Endothelial cell of hepatic sinusoid (primary cell): ENCODE measurements around the gene TRPV4.
"Not testable (repeated sequence)": the region's sequence is repeated elsewhere in the genome, so short reads cannot be mapped to it uniquely, and the experiment has no call there.

Experiments
- in situ Hi-C: cut with HindIII; loops from 2 replicates; pipeline ENCODE4 v1.10.0; 2017; ENCODE audit warnings: low sequenced_read_pairs

The TRPV4 gene

DNA sequence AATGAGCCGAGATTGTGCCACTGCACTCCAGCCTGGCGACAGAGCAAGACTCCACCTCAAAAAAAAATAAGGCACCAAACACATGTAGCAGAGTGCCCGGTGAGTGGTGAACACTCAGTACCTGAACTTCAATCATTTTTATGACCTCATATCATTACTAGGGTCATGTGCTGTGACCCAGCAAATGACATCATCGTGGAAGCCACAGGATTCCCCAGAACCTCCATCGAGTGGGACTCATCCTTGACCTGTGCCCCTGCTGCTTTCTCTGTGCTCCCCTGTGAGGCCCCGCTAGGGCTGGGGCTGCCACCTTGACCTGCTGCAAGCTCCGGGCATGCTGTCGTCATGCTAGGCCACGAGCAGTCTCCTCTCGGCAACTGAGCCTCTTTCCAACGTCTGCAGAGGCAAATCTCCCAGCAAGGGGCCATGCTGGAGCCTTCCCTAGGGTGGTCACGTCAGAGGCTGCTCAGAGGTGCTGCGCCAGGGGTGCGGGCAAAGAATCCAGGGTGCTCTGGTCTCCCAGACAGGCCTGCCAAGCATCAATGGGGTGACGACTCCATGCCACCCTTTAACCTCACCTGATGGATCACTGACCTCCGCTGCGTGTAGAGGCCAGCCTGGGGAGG lies 28.6 kb upstream of the TRPV4 start:
- in situ Hi-C loops = no loop called here

DNA sequence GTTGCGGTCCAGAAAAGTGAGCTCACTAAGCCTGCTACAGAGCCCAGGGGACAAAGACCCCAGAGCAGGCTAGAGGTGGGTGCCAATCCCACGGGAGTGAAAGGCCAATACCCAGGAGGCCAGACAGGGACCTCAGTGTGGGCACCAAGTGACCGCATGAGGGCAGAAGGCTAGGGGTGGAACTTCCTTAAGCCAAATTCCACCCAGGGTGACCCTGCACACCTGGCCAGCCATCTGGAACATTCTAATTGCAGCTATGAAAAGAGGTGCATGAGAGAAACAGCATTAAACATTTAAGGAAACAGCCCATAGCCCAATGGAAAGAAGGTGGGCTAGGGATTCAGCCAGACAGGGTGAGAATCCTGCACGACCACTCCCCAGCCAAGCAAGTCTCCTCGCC lies 27.8 kb upstream of the TRPV4 start:
- in situ Hi-C loops = no loop called here

DNA sequence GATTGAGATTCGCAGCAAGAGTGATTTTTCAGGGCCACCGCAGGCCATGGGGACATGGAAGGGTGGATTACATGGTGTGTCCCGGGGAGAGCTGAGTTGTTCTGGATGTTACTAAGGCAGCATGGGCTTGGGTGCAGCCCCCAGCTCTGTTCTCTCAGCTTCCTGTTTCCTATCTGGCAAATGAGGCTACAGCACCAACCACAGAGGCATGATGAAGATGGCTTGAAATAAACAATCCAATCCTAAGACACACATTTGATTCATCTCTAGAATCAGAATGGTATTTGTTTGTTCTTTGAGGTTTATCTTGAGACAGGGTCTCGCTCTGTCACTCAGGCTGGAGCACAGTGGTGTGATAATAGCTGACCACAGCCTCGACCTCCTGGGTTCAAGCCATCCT lies 25.6 kb upstream of the TRPV4 start:
- in situ Hi-C loops = loop anchor here (5.0 kb wide), 2 partner anchors 41 to 49 kb away; no protein-coding TSS in a partner anchor

DNA sequence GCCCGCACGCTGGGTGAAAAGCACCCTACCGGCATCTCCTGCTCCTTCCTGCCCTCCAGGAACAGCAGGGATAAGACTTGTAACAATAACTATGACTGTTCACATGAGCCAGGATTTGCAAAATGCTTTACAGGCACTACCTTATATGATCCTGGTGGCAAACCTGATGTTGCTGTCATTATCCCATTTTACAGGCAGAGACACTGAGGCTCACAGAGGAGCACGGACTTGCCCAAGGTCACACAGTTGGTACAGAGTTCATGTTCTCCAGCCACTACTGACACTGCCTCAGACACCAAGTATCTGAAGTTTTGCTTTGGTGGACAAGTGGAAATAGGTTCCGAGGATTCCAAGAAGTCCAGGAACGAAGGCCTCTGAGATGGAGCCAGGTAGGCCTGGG lies 24.5 kb upstream of the TRPV4 start:
- in situ Hi-C loops = loop anchor here (5.0 kb wide), 2 partner anchors 40 to 50 kb away; no protein-coding TSS in a partner anchor

DNA sequence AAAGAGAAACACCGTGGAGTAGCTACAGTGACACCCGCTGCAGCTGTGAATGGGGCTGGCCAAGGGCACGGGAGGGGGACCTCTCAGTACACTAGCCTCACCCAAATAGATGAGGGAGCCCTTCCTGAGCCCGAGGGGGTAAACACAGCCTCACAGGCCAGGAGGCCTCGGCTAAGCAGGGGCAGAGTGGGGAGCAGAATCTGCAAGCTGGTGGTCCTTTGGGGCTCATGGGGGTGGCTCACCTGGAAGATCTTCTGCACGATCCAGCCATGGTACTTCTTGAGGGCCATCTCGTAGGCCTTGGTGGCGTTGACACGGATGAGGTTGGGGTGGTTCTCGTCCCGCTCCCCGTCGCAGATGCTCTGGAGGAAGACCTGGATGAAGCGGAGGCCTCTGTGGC lies 22.2 kb upstream of the TRPV4 start:
- in situ Hi-C loops = loop anchor here (5.0 kb wide), 2 partner anchors 38 to 52 kb away; no protein-coding TSS in a partner anchor

DNA sequence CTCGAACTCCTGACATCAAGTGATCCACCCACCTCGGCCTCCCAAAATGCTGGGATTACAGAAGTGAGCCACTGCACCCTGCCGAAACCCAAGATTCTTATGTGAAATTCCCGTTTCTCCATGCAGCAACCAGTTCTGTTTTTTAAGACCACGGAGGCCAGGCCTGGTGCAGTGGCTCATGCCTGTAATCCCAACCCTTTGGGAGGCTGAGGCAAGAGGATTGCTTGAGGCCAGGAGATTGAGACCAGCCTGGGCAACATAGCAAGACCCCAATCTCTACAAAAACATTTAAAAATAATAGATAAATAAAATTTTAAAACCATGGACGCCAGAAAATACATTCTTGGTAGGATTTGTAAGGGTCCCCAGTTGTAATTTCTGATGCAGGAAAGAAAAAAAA lies 17.3 kb upstream of the TRPV4 start:
- in situ Hi-C loops = not testable (repeated sequence)

DNA sequence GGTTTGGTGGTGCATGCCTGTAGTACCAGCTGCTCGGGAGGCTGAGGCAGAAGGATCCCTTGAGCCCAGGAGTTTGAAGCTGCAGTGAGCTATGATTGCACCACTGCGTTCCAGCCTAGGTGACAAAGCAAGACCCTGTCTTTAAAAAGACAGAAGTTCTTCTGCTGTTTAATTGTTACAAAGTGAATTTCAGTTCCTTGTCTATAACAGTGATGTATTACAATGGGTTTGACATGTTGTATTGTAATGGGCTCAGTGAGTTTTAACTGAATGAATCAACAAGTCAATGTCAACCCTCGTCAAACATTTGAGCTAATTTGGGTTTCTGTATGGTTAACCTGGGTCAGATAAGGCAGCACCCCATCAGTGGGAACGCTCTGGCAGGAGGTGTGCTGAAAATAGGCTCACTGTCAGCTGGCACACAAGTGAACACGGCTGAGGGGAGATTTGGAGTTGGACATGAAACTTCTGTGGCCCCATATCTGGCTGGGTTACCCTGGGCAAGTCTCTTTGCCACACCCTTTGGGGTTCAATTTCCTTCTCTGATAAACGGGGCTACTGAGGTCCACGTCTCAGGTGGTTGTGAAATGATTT lies 14.0 kb upstream of the TRPV4 start:
- in situ Hi-C loops = no loop called here

DNA sequence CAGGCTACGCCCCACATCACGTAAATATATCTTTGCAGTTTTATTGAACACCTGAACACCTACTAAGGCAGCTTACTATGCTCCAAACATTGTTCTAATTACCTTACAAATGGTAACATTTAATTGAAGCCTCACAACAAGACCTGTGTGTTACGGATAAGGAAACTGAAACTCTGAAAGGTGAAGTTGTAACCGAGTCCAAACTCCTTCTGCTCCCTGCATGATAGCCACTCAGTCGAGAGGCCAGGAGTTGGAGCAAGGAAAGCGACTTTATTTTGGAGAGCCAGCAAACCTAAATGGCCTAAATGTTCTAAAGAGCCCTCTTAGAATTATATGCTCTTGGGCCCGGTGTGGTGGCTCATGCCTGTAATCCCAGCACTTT lies 12.6 kb upstream of the TRPV4 start:
- in situ Hi-C loops = no loop called here

DNA sequence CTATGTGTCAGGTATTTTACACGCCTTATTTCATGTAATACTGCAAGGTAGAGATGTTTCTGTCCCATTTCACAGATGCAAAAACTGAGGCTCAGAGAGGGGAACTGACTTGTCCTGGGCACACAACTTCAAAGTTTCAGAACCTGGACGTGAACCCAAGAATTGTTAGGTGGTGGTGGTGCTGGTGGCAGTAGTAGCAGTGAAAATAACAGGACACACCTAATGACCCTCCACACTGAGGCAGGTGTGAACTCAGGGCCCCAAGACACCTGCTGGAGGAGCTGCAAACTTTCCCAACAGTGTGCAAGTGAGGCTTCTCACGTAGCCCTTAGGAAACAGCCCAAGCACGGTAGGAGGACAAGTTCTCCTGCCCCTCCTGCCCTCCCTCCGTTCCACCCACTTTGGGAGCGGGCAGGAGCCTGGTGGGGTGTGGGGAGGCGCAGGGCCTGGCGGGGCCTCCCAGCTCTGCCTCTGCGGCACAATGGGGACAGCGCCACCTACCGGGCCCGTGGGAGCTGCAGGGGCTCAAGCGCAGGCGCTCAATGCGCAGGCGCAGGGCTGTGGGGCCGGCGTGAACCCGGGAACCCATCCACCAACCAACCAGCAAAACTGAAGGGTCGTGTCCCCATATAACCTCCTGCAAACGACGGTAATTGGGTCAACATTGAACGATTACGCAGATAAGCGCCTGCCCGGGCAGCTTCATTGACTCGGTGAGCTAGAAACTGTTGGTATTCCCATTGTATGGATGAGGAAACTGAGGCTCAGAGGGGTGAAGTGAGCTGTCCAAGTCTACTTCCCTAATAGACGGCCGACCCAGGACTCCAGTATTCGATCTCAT lies 12.0 kb upstream of the TRPV4 start:
- in situ Hi-C loops = no loop called here

DNA sequence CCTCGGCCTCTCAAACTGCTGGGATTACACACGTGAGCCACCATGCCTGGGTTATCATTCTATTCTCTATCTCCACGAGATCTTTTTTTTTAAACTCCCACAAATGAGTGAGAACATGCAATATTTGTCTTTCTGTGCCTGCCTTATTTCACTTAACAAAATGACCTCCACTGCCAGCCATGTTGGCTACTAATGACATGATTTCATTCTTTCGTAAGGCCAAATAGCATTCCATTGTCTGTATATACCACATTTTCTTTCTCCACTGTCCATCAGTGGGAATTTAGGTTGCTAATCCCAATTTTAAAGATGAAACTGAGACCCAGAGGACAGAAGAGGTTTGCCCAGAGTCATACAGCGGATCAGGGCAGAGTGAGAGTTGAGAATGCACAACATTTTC lies 10.9 kb upstream of the TRPV4 start:
- in situ Hi-C loops = no loop called here

DNA sequence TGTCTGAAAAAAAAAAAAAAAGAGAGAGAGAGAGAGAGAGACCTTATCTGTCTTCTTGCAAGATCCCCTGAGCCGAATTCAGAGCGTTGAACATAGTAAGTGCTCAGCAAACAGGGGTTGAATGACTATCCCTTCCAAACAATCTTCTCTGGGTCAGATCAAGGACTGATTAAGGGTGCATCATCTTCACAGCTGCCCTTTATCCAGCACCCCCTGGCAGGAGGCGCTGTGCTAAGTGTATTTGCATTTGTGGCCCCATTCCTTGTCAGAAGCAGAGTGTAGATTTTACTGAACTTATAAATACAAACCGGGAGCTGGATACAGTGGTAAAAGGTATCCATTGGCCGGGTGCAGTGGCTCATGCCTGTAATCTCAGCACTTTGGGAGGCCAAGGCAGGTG lies 8.8 kb upstream of the TRPV4 start:
- in situ Hi-C loops = no loop called here

DNA sequence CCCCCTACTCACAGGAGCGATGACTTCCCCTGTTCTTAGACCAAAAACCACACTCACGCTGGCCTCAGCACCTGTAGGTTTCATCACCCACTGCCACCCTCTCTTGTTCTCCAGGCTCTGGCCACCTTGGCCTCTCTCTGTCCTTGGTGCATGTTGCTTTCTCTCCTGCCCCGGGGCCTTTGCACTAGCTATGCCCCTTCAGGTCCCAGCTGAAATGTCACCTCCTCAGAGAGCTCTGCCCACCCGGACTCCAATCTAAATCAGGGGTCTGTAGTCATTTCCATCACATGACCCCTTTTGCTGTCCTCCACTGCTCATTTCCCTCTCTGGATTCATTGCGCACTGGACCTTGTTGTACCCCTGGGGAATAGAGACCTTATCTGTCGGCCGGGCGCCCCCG lies 8.2 kb upstream of the TRPV4 start:
- in situ Hi-C loops = no loop called here

DNA sequence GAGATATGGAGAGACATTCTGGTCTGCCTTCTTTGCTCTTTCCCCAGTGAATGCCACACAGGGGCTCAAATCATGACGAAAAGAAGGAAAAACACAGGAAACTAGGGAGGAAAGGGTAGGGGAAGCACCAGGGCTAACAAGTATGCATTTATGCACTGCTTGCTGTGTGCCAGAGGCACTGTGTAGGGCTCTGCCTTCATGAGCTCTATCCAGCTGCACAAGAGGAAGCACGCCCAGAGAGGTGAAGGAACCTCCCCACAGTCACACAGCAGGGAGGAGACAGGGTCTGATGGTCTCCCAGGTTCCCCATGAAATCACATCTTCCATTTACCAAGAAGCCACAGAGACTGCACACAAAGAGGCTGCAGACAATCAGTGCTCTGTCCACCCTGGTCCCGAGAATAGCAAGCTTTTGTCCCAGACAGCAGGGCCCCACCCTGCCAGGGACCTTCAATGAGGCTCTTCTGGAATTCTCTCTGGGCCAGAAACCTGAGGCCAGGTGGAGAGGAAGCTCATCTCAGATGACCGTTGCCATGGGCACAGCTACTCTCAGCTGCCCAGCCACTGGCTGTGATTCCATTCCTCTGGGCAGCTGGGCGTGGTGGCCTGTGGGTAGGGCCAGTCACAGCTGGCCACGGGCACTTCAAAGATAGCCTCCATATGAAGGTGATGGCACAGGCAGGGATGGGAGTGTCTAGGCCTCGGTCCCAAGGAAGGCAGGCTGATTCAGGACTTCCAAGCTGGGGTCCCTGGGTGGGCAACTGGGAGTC lies 7.3 kb upstream of the TRPV4 start:
- in situ Hi-C loops = no loop called here

DNA sequence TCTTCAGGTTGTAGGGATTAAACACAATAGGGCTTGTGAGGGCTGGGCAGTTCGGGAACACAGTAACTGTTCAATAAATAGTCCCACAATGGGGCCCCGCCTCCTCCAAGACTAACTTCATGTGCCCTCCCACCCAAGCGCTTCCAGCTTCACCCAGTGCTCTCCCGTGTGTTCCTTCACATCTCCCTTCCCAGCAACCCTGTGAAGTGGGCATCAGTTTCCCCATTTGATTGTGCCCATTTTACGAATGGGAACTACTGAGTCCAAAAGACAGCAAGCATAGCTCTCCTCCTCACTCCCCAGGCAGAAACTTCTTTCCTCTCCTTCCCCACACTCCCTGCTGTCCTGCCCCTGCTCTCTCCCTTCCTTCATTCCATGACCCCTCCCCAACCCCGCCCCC lies 6.2 kb upstream of the TRPV4 start:
- in situ Hi-C loops = no loop called here

DNA sequence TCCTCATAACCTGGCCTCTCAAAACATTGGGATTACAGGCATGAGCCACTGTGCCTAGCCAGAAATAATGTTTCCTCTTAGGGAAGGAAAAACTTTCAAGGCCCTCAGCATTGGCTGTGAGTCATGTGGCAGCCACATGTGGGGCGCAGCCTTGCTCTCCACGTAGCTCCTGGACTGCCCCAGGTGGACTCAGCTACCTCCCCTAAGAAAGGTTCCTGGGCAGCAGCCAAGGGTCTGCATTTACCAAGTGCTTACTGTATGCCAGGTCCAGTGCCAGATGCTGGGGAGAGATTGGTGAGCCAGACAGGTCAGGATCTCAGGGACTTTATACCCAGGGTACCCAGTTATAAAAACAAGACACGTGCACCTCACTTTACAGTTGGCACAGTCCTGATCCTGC lies 3.7 kb upstream of the TRPV4 start:
- in situ Hi-C loops = no loop called here

DNA sequence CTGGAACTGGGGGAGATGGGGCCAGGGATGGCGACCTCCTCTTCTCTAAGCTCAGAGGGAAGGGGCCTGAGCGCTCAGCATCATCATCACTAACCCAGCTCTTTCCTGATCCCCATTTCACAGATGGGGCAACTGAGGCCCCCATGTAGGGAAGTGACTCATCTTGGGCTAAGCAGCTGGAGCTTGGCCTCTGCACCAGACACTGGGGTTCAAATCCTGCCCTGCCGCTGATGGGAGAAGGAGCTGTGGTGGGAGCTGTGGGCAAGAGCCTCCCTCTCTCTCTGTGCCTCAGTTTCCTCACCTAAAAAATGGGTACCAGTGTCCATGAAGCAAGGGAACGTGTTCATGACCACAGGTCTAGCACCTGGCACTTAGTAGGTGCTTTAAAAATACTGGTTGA lies 2.6 kb upstream of the TRPV4 start:
- in situ Hi-C loops = no loop called here

DNA sequence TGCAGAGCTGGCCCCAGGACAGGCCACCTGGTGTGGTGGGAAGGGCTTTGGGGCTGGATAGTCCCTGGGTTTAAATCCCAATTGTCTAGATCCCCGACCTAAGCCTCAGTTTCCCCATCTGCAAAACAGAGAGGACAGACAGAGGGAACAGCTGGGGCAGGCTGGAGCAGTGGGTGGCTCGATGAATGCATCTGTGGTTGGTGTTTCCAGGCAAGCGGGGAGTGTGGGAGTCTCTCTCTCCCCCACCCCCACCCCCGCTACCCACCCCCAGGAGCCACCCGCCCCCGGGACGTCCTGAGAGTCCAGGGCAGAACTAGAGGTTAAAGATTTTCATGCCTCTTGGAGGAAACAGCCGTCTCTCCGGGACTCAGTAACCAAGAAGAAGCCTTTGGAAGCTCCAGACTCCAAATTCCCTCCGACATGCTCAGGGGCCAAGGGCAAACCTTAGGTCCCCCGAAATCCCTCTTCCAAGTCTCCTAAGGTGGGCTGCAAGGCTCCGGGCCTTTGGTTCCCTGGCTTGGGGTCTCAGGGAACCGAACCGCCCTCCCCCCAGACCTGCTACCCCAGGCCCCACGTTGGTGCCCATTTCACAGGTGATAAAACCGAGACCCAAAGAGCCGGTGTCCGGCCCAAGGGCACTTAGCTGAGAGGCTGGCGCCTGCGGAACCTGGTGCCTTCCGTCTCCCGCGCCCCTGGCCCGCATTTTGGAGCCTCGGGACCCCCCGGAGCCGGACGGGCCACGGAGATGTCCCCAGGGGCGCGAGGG lies 474 bp downstream of the TRPV4 start:
- in situ Hi-C loops = no loop called here

DNA sequence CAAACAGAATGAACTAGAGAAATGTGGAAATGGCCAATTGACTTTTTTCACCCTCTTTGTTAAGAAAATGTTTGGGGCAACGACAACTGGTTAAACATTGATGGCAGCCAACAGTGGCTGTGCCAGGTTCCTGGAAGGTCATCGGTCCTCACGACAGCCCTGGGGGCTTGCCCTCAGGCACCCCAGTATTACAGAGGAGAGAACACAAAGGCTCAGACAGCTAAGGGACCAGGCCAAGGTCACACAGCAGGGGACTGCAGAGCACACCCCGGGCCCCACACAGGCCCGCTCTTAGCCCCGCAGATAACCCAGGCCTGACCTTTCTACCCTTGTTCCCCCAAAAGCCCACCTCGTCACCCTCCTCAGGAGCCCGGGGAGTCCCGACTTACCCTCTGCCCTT lies 1.3 kb downstream of the TRPV4 start:
- in situ Hi-C loops = no loop called here

DNA sequence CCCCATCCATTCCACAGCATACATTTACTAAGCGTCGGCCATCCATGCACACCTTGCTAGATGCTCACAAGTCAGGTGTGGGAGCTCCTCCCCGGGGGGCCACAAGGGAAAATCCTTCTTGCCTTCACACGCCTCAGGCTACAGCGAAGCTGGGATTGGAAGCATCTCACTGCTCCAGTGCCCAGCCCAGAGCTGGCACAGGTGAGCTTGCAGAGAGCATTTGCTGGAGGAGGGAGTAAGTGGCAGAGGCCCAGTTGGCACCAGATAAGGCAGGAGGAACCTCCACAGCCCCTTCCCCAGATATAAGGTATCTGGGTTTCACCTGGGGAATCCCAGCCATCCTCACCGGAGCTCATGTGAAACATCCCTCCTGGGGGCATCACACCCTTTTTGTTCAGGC lies 1.8 kb downstream of the TRPV4 start:
- in situ Hi-C loops = no loop called here

DNA sequence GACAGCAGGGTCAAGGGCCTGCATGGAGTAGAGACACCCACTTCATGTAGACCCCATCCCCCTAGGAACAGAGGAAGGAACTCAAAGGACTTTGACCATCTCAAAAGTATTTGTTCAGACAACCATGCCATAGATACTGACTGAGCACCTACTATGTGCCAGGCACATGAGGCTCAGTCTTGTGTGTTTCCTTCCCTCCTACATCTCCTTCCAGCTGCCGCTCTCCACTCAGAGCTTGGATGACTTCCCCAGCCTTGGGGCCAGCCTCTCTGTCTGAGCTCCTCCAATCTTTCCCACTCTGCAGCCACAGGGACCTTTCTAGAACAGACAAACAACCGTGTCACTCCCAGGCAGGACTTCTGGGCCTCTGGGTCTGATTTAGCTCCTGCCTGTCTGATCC lies 2.5 kb downstream of the TRPV4 start:
- in situ Hi-C loops = no loop called here

DNA sequence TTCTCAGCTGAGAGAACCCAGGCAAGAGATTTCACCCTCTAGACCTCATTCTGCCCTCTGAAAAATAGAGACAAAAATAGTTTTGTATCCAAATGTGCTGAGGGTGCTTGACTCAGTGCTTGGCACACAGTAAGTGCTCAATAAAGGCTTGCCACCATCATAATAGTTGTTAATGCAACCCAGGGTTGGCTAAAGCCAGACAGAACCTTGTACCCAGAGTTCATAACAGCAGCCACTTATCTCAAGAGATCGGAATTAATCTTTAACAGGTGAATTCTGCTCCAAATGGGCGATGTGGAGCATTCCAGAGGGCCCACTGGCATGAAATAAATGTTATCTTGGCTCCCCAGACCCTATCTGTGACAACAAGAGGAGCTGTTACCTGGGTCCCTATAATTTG lies 2.9 kb downstream of the TRPV4 start:
- in situ Hi-C loops = no loop called here
